NCI-H510A treated with DMSO at 0.1 percent for 48 hours (cell line): ENCODE results near the gene TMEM59.

Experiments
- DNase-seq: peaks from one replicate; lab custom pipeline; 2025; lab: John Stamatoyannopoulos, UW

Gene TMEM59

GRCh38 chr1:53982034-53982762 lies 70.8 kb downstream of the TMEM59 start:
- peak; percentile 56 for DNase-seq

- DNase-seq, result no peak
Observed at GRCh38 chr1:53981220-53981619, 71.8 kb downstream of the TMEM59 start.

DNA sequence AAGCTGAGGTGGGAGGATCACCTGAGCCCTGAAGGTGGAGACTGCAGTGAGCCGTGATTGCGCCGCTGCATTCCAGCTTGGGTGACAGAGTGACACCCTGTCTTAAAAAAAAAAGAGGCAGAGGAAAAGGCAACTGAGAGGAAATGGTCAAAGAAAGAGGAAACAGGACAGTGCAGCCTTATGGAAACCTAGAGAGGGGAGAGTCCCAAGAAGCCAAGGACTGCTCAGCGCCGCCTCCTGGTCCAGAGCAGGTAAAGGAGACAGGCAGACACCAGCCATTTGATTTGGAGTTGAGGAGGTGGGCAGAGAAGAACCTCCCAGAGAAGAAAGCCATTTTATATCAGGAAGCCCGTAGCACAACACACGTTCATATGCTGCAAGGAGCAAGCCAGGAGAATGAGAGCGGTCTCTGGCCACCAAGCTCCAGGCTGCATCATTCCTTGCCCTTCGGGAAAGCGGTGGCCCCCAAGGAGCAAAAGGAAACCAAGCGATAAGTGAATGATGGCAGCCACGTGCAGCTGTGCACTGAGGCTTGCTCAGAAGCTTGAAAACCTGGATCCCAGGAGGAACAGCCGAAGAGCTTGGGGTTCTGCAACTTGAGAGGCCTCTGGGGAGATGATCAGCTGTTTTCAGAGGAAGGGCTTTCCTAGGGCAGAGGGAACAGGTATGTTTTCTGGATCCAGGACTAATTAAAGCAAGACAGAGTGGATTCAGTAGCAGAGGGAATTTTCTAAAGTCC lies 73.1 kb downstream of the TMEM59 start:
- DNase-seq, result no peak
